ENCODE results near the gene GJC2. TPM values are rescaled to one million over a fixed set of nuclear protein-coding genes. Genes with fewer than 3 reads are reported as not detected.
"Not testable (repeated sequence)": the region's sequence is repeated elsewhere in the genome, so short reads cannot be mapped to it uniquely, and the experiment has no call there.

Gene GJC2
- total RNA-seq, 1 donor from 2014 or later = 2.1 TPM

DNA sequence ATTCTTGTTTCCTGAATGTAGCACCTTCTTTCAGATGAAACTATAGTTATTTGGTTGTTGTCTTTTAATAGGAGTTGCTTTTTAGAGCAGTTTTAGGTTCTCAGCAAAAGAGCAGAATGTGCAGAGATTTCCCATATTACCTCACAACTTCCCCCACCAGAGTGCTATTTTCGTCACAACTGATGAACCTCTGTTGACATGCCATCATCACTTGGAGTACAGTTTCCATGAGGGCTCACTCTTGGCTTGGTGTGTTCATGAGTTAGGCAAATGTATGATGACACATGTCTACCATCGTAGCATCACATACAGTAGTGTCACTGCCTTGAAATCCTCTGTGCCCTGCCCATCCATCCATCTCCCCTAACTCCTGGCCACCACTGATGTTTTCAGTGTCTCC is 19.6 kb downstream of the GJC2 start:
- H3K4me3 Mint-ChIP-seq (ENCODE audit: low read depth) = no peak overlapping the region

DNA sequence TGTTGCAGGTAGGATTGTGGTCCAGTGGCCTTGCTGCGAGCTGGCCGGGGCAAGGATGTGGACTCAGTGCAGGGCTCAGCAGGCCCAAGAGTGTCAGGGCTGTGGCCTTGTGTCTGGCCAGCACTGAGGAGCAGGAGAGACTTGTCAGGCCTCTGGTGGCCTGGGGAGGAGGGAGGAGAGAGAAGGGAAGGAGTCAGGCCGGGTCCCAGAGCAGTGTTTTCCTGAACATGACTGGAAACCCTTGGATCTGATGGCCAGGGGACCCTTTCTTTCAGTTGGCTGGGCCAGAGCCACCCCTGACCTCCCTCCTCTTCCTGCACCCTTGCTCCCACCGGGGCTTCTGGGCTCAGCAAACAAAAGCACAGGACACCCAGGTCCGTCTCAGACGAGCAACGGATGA is 20.9 kb downstream of the GJC2 start:
- Mint-ChIP-seq H3K27ac (no peak overlapping the region), H3K4me3 (ENCODE audit: low read depth) (no peak overlapping the region), H3K36me3 (ENCODE audit: insufficient read depth) (no peaks in the 10 kb centered on the region), H3K9me3 (ENCODE audit: low read depth) (no peaks in the 10 kb centered on the region), H3K27me3 (no peaks in the 10 kb centered on the region), H3K4me1 (ENCODE audit: low read depth) (peaks cover 4% of the 10 kb centered on the region)
- DNase-seq (ENCODE audit: low spot score, unreplicated experiment) = no peak
- TF ChIP-seq, protein P1, sequence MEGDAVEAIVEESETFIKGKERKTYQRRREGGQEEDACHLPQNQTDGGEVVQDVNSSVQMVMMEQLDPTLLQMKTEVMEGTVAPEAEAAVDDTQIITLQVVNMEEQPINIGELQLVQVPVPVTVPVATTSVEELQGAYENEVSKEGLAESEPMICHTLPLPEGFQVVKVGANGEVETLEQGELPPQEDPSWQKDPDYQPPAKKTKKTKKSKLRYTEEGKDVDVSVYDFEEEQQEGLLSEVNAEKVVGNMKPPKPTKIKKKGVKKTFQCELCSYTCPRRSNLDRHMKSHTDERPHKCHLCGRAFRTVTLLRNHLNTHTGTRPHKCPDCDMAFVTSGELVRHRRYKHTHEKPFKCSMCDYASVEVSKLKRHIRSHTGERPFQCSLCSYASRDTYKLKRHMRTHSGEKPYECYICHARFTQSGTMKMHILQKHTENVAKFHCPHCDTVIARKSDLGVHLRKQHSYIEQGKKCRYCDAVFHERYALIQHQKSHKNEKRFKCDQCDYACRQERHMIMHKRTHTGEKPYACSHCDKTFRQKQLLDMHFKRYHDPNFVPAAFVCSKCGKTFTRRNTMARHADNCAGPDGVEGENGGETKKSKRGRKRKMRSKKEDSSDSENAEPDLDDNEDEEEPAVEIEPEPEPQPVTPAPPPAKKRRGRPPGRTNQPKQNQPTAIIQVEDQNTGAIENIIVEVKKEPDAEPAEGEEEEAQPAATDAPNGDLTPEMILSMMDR (IDR thresholded peaks at IDR 0.05; ENCODE audit: unreplicated experiment) = no peak

More for the DNA sequence above, 19.6 kb downstream of the GJC2 start:
- no peaks in the 10 kb centered on the region for H3K27me3 Mint-ChIP-seq
- peaks cover 7% of the 10 kb centered on the region for H3K4me1 Mint-ChIP-seq (ENCODE audit: low read depth)
- TF ChIP-seq, protein P1 (IDR thresholded peaks at IDR 0.05; ENCODE audit: unreplicated experiment) = no peak
- H3K36me3 Mint-ChIP-seq (ENCODE audit: insufficient read depth) = no peaks in the 10 kb centered on the region
- no peak overlapping the region for H3K27ac Mint-ChIP-seq
- no peak for DNase-seq (ENCODE audit: low spot score, unreplicated experiment)
- H3K9me3 Mint-ChIP-seq (ENCODE audit: low read depth) = no peaks in the 10 kb centered on the region

- peak overlapping the region; percentile 69 for H3K27ac Mint-ChIP-seq
- peaks cover 4% of the 10 kb centered on the region for H3K4me1 Mint-ChIP-seq (ENCODE audit: low read depth)
These were observed 21.6 kb downstream of the GJC2 start for GRCh38 chr1:228171221-228171891.

GRCh38 chr1:228172591-228173527 is 23.1 kb downstream of the GJC2 start:
- no peaks in the 10 kb centered on the region for H3K36me3 Mint-ChIP-seq (ENCODE audit: insufficient read depth)
- no peak for DNase-seq (ENCODE audit: low spot score, unreplicated experiment)
- TF ChIP-seq, protein P1 (IDR thresholded peaks at IDR 0.05; ENCODE audit: unreplicated experiment) = no peak
- no peak overlapping the region for H3K4me3 Mint-ChIP-seq (ENCODE audit: low read depth)
- H3K27me3 Mint-ChIP-seq = no peaks in the 10 kb centered on the region
- no peaks in the 10 kb centered on the region for H3K9me3 Mint-ChIP-seq (ENCODE audit: low read depth)
- H3K27ac Mint-ChIP-seq = no peak overlapping the region
- no peaks in the 10 kb centered on the region for H3K4me1 Mint-ChIP-seq (ENCODE audit: low read depth)

More at GRCh38 chr1:228171221-228171891, 21.6 kb downstream of the GJC2 start:
- Mint-ChIP-seq H3K9me3 (ENCODE audit: low read depth) (no peaks in the 10 kb centered on the region), H3K4me3 (ENCODE audit: low read depth) (no peak overlapping the region), H3K36me3 (ENCODE audit: insufficient read depth) (no peaks in the 10 kb centered on the region), H3K27me3 (no peaks in the 10 kb centered on the region)
- TF ChIP-seq, protein P1 (IDR thresholded peaks at IDR 0.05; ENCODE audit: unreplicated experiment) = no peak
- no peak for DNase-seq (ENCODE audit: low spot score, unreplicated experiment)

- not testable (repeated sequence) for H3K9me3 Mint-ChIP-seq (ENCODE audit: low read depth); H3K4me1 Mint-ChIP-seq (ENCODE audit: low read depth); H3K27ac Mint-ChIP-seq; H3K4me3 Mint-ChIP-seq (ENCODE audit: low read depth); DNase-seq (ENCODE audit: low spot score, unreplicated experiment); H3K36me3 Mint-ChIP-seq (ENCODE audit: insufficient read depth); H3K27me3 Mint-ChIP-seq
These were observed 24.1 kb downstream of the GJC2 start for GRCh38 chr1:228173528-228174481.
